ENCODE results near the gene HDAC4.

Gene HDAC4

GRCh38 chr2:239264492-239264837, 136.4 kb downstream of the HDAC4 start:
- H3K9me3 ChIP-seq (ENCODE audit: control insufficient read depth, insufficient read depth, low read depth, low read length) = no peaks in the 10 kb centered on the region
- POLR2A ChIA-PET = no interaction called here
- no peak overlapping the region for H3K4me3 ChIP-seq (ENCODE audit: low read depth, low read length)
- H3K27ac ChIP-seq (ENCODE audit: extremely low read depth, low read depth, low read length) = no peak overlapping the region
- no peak for TF ChIP-seq ZNF670 (tag by site-specific recombination; IDR thresholded peaks at IDR 0.05; ENCODE audit: low read depth)
- TF ChIP-seq BCL6B (tag by site-specific recombination; IDR thresholded peaks at IDR 0.05) = no peak
- no peak for TF ChIP-seq ZNF140 (tag by site-specific recombination; IDR thresholded peaks at IDR 0.05)
- TF ChIP-seq ZNF221 (tag by site-specific recombination; IDR thresholded peaks at IDR 0.05; ENCODE audit: borderline replicate concordance) = no peak
- TF ChIP-seq TCF7L2 (IDR thresholded peaks at IDR 0.05; ENCODE audit: borderline replicate concordance, low read depth, low read length) = no peak
- TF ChIP-seq MYNN (tag by site-specific recombination; IDR thresholded peaks at IDR 0.05; ENCODE audit: borderline replicate concordance) = no peak
- no peak for TF ChIP-seq ZIC2 (tag by site-specific recombination; IDR thresholded peaks at IDR 0.05)
- TF ChIP-seq GLIS2 (tag by site-specific recombination; IDR thresholded peaks at IDR 0.05) = no peak
- TF ChIP-seq ZNF423 (tag by site-specific recombination; IDR thresholded peaks at IDR 0.05) = no peak
- no peak for TF ChIP-seq ZNF138 (tag by site-specific recombination; IDR thresholded peaks at IDR 0.05; ENCODE audit: borderline replicate concordance)
- TF ChIP-seq IKZF3 (tag by site-specific recombination; IDR thresholded peaks at IDR 0.05) = no peak
- TF ChIP-seq ZNF174 (tag by site-specific recombination; IDR thresholded peaks at IDR 0.05) = no peak
- TF ChIP-seq ZNF561 (tag by site-specific recombination; IDR thresholded peaks at IDR 0.05; ENCODE audit: borderline replicate concordance) = no peak
- H3K4me1 ChIP-seq (ENCODE audit: control insufficient read depth, insufficient read depth, low read length) = peaks cover 10% of the 10 kb centered on the region
- H3K36me3 ChIP-seq (ENCODE audit: control insufficient read depth in 2 of 2, insufficient read depth in 1 of 2, low read length in 2 of 2) = no peaks in the 10 kb centered on the region
- CTCF ChIA-PET = no interaction called here

GRCh38 chr2:239263669-239264491, 136.9 kb downstream of the HDAC4 start:
- TF ChIP-seq ZNF391 (tag by site-specific recombination; IDR thresholded peaks at IDR 0.05; ENCODE audit: borderline replicate concordance, low read depth) (no peak), SALL2 (tag by site-specific recombination; IDR thresholded peaks at IDR 0.05; ENCODE audit: borderline replicate concordance) (no peak), ZSCAN30 (tag by site-specific recombination; IDR thresholded peaks at IDR 0.05) (no peak), YY2 (tag by site-specific recombination; IDR thresholded peaks at IDR 0.05) (no peak)
- ChIA-PET CTCF (interaction anchor here (0.6 kb wide), 1 partner anchor 31 kb away, joined by 7 read pairs; no protein-coding TSS in a partner anchor), POLR2A (no interaction called here)
- Histone ChIP-seq H3K36me3 (ENCODE audit: control insufficient read depth in 2 of 2, insufficient read depth in 1 of 2, low read length in 2 of 2) (no peaks in the 10 kb centered on the region), H3K4me3 (ENCODE audit: low read depth, low read length) (no peak overlapping the region), H3K27ac (ENCODE audit: extremely low read depth, low read depth, low read length) (no peak overlapping the region), H3K9me3 (ENCODE audit: control insufficient read depth, insufficient read depth, low read depth, low read length) (no peaks in the 10 kb centered on the region), H3K4me1 (ENCODE audit: control insufficient read depth, insufficient read depth, low read length) (peaks cover 10% of the 10 kb centered on the region)

- Histone ChIP-seq H3K36me3 (ENCODE audit: control insufficient read depth in 2 of 2, insufficient read depth in 1 of 2, low read length in 2 of 2) (no peaks in the 10 kb centered on the region), H3K4me3 (ENCODE audit: low read depth, low read length) (no peak overlapping the region), H3K4me1 (ENCODE audit: control insufficient read depth, insufficient read depth, low read length) (peaks cover 10% of the 10 kb centered on the region), H3K27ac (ENCODE audit: extremely low read depth, low read depth, low read length) (no peak overlapping the region), H3K9me3 (ENCODE audit: control insufficient read depth, insufficient read depth, low read depth, low read length) (no peaks in the 10 kb centered on the region)
- ChIA-PET CTCF (interaction anchor here (0.6 kb wide), 1 partner anchor 31 kb away, joined by 7 read pairs; no protein-coding TSS in a partner anchor), POLR2A (no interaction called here)
- no peak for TF ChIP-seq KLF1 (tag by site-specific recombination; IDR thresholded peaks at IDR 0.05)
- no peak for TF ChIP-seq ZNF548 (tag by site-specific recombination; IDR thresholded peaks at IDR 0.05)
- no peak for TF ChIP-seq ZBTB21 (tag by site-specific recombination; IDR thresholded peaks at IDR 0.05)
- TF ChIP-seq ZNF792 (tag by site-specific recombination; IDR thresholded peaks at IDR 0.05) = no peak
- TF ChIP-seq ZNF133 (tag by site-specific recombination; IDR thresholded peaks at IDR 0.05) = no peak
- TF ChIP-seq ATF2 (tag by site-specific recombination; IDR thresholded peaks at IDR 0.05; ENCODE audit: low read depth) = no peak
- TF ChIP-seq ZNF354C (tag by site-specific recombination; IDR thresholded peaks at IDR 0.05; ENCODE audit: borderline replicate concordance, low read depth) = no peak
- no peak for TF ChIP-seq GLIS1 (tag by site-specific recombination; IDR thresholded peaks at IDR 0.05)
- TF ChIP-seq SP3 (tag by site-specific recombination; IDR thresholded peaks at IDR 0.05) = no peak
Measured at GRCh38 chr2:239263231-239263630, 137.6 kb downstream of the HDAC4 start.
